Measurements from ENCODE around the gene ANKDD1A.

Gene ANKDD1A

DNA sequence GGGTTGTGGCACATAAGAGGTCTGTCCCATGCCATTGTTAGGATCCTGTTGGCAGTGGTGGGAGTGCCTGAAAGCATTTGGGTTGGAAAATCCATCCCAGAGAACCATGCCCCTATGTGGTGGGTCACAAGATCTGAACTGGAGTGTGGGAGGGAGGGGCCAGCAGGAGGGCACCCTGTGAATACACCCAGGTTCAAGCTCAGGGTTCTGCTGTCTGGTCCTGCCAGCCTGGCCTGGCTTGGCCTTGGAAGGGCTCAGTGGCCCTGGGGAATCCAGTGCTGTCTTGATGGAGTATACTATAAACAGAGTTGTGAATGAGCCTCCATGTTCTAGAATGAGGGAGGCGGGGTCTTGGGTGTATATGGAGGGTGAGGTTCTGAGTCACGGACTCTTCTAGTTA is 11.8 kb downstream of the ANKDD1A start:
- no peak for DNase-seq (ENCODE audit: low read depth in 2 of 2)

DNA sequence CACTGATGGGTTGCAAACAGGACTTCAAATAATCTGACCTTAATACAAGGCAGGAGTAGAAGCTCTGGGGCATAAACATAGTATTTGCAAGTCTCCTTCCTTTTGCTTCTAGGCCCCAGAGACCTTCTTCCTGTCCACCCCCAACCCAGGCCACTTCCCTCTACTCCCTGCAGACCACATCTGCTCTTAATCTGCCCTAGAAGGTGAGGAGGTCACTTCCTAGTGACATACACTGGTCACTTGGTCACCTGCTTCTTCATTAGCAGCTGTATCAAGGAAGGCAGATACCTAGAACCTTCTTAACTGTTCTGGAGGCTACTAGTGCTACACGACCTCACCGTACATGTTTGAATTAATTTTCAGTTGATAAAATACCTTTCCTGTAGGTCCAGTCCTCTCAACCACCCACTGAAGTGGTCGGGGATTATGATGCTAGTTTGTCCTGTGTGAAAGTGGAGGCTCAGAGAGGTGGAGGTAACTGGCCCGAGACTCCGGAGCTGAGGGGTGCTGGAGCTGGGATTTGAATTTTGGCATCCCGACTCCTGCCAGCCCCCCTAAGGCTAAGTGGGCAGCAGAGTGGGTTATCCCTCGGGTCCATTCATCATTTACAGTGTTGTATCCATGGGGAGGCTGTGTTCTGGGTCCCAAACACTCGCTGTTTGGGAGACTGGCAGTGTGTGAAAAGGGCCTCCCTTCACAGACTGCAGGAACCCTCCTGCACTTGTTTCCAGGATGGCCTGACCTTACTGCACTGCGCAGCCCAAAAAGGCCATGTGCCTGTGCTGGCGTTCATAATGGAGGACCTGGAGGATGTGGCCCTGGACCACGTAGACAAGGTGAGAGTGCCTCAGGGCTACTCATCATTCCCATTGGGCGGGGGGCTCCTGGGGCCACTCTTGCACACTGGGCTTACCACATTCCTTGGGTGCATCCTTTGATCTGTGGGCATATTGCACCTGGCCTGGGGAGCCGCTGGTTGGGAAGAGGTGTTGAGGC is 13.9 kb downstream of the ANKDD1A start:
- no peak for DNase-seq (ENCODE audit: low read depth in 2 of 2)

DNA sequence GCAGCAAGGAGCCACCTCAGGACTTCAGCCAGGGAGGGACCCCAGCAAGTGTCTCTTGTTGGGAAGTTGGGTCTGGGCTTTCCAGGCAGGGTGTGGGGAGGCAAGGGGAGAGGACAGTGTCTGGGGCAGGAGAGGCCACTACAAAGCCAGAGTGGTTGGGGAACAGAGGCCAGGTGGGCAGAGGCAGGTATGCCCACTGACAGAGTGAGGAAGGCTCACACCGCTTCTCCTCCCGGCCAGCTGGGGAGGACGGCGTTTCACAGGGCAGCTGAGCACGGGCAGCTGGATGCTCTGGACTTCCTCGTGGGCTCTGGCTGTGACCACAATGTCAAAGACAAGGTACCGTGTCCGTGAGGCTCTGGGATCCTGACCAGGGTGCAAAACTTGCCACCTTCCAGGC is 15.0 kb downstream of the ANKDD1A start:
- DNase-seq (ENCODE audit: low read depth in 2 of 2), result no peak

DNA sequence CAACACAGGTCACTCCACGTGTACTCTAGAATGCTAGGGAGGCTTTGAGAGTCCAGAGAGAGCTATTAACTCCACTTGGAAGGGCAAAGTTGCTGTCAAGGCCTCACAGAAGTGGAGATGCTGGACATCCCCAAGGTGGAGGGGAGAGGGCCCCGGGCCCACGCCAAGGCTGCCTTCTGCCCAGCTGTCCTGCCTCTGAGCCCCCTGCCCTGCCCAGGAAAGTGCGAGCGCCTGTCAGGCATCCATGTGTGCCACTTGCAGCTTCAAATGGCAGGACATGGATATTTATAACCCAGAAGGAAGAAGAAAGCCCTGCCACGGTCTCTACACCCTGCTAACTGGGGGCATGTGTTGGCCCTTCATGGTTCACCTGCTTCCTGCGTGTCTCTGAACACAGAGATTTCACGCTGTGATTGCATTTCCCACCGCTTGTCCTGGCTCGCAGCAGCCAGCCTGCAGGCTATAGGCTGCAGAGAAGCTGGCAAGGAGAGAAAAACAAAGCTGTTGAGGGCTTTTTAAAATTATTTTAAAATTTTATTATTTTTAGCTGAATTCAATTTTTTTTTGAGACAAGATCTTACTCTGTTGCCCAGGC is 17.0 kb downstream of the ANKDD1A start:
- DNase-seq (ENCODE audit: low read depth in 2 of 2), result no peak

DNA sequence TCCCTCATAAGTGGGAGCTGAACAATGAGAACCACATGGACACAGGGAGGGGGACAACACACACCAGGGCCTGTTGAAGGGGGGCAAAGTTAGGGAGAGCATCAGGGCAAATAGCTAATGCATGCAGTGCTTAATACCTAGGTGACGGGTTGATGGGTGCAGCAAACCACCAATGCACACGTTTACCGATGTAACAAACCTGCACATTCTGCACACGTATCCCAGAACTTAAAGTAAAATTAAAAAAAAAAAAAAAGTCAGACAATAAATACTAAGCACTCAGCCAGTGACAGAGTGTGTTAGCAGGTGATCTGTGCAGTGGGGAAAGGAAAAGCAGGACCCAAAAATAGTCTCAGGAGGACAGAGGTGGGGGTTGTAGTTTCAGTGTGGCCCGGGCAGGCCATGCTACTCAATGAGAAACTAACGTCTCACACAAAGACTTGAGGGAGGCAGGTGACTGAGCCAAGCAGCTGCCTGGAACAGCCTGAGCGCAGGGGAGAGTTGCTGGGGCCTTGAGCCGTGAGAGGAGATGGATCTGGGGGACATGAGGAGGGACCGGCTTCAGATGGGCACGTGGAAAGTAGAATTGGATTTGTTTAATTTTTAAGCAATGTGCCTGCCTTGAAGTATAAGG is 18.4 kb downstream of the ANKDD1A start:
- DNase-seq (ENCODE audit: low read depth in 2 of 2), result no peak

DNA sequence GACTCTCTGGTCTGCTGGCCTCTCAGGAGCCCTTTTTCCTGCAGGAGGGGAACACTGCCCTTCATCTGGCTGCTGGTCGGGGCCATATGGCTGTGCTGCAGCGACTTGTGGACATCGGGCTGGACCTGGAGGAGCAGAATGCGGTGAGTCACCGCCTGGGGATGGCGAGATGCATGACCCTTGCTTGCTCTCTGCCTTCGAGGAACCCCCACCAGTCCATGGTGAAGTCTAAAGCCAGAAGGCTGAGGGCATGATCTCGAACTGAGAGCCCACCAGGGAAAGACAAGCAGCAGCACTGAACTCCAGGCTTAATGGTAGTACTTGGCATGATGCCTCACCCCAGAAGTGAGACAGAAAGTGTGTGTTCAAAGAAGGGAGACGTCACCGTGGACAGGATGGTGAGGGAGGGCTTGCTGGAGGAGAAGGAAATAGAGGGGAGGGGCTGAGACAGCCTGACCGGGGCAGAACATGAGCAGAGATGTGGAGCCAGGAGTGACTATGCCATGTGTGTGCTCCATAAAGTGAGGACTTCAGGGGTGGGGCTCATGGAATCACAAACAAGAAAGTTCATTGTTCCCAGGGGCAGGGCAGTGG is 19.2 kb downstream of the ANKDD1A start:
- no peak for DNase-seq (ENCODE audit: low read depth in 2 of 2)

DNA sequence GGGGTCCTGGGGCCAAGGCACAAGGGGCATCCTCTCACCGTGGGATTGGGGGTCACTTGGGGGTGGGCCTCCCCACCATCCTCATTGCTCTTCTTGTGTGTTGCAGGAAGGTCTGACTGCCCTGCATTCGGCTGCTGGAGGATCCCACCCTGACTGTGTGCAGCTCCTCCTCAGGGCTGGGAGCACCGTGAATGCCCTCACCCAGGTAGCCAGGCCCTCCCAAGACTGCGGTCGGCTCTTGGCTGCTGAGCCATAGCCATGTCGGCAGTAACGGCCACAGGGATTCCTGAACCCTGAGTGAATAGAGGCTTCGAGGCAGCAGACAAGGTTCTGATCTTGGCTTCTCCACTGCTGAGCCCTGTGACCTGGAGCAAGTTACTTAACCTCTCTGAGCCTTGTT is 19.7 kb downstream of the ANKDD1A start:
- no peak for DNase-seq (ENCODE audit: low read depth in 2 of 2)

DNA sequence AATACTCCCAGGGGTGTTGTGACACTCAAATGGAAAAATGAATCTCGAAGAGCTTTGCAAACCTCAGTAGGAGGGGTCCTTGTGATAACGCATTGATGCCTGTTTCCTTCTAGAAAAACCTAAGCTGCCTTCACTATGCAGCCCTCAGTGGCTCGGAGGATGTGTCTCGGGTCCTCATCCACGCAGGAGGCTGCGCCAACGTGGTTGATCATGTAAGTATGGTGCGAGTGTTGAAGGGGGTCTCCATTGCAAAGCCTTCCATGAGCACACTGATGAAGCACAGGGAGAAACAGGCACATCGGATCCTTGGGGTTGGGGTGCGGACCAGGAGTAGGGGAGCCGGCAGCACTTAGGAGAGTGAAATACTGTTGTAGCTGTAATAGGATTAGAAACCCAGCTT is 22.3 kb downstream of the ANKDD1A start:
- no peak for DNase-seq (ENCODE audit: low read depth in 2 of 2)

DNA sequence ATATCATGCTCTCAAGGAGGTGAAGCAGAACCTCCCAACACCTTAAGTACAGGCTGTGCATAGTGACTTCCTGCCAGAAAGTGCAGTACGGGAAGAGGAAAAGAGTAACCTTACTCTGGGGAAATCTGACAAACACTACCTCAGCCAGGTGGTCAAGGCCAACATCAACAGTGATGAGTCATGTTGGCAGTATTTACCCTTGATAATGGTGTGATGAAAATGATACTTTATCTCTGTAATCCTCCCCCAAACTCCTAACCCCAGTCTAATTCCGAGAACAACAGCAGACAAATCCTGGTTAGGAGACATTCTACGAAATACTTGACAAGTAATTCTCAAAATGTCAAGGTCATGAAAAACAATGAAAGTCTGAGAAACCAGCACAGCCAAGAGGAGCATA is 26.5 kb downstream of the ANKDD1A start:
- no peak for DNase-seq (ENCODE audit: low read depth in 2 of 2)

DNA sequence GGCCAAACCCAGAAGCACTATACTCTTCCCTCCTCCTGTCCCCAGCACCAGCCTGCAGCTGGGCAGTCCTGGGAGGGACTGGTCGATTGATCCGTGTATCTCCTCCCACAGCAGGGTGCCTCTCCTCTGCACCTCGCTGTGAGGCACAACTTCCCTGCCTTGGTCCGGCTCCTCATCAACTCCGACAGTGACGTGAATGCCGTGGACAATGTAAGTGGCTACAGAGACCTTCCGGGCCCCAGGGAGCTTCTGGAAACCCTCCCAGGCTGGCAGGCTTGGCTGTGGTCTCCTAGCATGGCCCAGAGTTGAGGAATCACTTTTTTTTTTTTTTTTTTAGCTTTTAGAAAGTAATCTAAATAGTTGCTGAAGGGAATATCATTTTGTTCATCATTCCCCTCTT is 30.7 kb downstream of the ANKDD1A start:
- no peak for DNase-seq (ENCODE audit: low read depth in 2 of 2)

DNA sequence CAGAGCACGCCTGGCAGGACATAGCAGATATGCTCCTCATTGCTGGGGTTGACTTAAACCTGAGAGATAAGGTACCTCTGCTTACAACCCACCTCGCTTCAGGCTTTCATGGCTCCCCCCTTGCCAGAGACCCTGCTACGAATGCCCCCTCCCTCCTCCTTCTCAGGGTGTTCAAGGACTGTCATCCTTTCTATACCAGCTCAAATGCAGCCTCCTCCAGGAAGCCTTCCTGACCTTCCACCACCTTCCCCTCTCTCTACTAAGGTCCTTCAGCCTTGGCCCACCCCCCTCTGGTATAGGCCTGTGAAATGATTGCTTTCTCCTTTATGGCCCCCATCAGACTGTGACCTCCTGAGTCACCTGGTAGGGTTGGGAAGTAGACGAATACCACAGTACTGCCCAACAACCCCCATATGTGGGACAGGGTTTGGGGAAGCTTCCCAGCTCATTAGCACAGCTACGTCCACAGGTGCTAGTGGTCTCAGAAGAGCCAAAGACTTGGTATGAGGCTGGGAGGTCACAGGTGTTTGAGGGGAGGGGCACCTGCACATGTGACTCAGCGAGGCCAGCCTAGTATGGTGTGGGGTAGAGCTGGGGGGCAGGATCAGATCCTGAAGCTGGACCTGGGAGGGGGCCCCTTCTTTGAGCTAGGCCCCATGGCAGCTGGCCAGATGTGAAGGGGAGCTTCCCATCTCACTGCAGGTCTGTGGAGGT is 32.0 kb downstream of the ANKDD1A start:
- DNase-seq (ENCODE audit: low read depth in 2 of 2), result no peak

DNA sequence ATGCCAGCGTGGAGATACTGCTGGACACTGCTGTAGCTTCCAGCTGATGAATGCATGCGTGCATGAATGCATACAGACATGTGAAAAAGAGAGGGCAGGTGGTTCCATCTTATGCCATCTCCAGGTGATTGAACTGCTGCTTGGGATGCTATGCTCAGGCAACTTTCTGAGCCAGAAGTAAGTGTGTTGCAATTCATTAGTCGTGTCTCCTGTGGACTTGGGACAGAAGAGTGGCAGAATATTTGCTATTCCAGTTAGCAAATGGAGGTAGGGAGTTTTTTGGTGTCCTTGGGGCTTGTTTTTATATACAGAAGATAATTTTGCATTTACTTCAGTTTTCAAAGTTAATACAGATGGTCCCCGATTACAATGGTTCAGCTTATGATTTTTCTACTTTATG is 33.3 kb downstream of the ANKDD1A start:
- no peak for DNase-seq (ENCODE audit: low read depth in 2 of 2)

DNA sequence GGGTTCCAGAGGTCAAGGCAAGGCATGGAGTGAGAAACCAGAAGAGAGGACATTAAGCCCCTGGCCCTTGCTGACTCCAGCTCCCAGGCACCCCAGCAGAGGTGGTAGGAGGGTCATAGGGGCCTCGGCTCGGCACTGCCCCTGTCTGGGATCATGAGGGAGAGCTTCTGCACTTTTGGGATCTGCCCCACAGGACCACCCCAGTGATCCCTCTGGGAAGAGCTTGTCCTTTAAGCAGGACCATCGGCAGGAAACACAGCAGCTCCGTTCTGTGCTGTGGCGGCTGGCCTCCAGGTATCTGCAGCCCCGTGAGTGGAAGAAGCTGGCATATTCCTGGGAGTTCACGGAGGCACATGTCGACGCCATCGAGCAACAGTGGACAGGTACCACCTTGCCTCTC is 35.5 kb downstream of the ANKDD1A start:
- DNase-seq (ENCODE audit: low read depth in 2 of 2), result no peak

DNA sequence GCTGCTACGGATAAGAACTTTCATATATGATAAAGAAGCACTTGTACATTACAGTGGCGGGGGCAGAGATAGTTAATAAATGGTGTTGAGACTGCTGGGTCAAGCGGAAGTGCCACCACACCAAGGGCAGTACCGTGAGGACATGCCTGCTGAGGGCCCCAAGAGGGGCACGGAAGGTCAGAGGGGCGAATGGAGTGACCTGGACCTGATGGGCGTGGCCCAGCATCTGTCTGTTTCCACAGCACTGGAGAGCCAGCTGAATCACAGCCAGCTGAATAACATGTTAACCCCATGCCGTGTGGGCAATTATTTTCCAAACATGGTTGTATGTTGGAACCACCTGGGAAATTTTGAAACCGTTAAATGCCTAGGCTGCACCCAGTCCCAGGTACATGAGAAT is 37.2 kb downstream of the ANKDD1A start:
- DNase-seq (ENCODE audit: low read depth in 2 of 2), result no peak

DNA sequence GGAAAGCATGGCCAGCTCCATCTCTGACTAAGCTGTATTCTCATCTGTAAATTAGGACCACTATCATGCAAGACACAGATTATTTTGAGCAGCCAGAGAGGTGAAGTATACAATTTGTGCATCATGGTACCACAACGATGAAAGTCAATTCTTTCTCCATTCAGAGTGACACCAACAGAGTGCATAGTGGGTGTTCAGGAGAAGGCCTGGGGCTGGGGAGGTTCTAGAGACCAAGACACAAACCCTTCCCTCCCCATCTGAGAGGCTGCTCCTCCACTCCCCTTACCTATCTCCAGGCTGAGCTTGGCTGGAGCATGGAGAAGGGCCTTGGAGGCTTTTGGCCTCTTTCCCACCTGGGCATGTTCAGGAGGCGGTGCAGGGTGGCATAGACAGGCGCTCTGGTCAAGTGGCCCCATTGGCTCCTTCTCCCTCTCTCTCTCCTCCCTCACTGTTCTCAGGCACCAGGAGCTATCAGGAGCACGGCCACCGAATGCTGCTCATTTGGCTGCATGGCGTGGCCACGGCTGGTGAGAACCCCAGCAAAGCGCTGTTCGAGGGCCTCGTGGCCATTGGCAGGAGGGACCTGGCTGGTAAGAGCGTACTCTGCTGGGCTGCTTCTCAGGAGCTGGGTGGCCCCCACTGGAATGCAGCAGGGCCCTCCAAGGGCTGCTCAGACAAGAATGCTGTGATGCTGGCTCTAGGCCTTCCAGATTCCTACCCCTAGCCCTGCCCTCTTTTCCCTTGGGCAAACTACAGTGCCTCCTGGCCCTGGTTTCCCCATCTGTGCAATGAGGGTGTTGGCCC is 37.9 kb downstream of the ANKDD1A start:
- no peak for DNase-seq (ENCODE audit: low read depth in 2 of 2)

DNA sequence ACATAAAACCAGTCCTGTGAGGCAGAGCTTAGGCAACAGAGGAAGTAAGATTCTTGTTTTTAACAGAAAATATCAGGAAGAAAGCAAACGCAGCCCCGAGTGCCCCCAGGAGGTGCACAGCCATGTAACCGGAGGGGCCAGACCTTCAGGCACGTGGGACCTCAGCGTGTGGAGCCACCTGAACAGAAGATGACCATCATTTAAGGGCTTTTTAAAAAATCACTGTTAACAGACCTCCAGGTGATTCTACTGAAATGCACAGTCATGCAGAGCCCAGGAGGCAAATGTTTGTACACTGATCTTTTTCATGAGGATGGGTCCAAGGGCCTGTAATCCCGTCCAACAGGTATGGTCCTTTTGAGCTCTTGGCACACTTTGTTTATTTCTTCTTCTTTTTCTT is 39.2 kb downstream of the ANKDD1A start:
- no peak for DNase-seq (ENCODE audit: low read depth in 2 of 2)

DNA sequence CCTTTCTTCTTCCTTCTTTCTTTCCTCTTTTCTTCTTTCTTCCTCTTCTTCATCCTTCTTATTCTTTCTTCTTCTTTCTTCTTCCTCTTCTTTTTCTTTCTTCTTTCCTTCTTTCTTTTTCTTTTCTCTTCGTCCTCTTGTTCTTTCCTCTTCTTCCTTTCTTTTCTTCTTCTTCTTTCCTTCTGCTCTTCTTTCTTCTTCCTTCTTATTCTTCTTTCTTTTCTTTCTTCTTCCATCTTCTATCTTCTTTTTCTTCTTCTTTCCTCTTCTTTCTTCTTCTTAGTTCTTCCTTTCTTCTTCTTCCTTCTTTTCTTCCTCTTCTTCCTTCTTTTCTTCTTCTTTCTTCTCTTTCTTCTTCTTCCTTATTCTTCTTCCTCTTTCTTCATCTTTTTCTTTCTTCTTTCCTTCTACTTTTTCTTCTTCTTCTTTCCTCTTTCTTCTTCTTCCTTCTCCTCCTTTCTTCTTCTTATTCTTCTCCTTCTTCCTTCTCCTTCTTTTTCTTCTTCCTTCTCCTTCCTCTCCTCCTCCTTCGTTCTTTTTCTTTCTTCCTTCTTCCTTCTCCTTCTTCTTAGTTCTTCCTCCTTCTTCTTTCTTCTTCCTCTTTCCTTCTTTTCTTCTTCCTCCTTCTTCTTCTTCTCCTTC is 40.2 kb downstream of the ANKDD1A start:
- DNase-seq (ENCODE audit: low read depth in 2 of 2), result no peak

DNA sequence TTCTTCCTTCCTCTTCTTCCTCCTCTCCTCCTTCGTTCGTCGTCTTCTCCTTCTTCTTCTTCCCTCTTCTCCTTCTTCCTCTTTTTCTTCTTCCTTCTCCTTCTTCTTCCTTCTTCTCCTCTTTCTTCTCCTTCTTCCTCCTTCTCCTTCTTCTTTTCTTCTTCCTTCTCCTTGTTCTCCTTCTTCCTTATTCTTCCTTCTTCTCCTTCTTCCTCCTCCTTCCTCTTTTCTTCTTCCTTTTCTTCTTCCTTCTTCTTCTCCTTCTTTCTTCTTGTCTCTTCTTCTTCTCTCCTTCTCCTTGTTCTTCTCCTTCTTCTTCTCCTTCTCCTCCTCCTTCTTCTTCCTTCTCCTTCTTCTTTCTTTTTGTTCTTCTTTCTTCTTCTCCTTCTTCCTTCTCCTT is 42.7 kb downstream of the ANKDD1A start:
- no peak for DNase-seq (ENCODE audit: low read depth in 2 of 2)

DNA sequence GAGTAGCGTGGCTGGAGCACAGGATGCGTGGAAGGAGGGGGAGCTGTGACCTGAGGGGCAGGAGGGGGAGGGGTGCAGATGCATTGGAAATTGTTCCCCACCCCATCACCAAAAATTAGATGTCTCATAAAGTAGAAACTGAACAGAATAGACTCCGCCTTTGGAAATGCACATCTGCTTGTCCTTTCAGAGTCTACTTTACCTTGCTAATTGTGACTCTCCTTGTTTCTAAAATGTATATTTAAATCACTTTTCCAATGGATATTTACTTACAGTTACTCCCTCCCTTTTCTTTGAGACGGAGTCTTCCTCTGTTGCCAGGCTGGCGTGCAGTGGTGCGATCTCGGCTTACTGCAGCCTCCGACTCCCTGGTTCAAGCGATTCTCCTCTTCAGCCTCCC is 47.4 kb downstream of the ANKDD1A start:
- DNase-seq (ENCODE audit: low read depth in 2 of 2), result no peak

DNA sequence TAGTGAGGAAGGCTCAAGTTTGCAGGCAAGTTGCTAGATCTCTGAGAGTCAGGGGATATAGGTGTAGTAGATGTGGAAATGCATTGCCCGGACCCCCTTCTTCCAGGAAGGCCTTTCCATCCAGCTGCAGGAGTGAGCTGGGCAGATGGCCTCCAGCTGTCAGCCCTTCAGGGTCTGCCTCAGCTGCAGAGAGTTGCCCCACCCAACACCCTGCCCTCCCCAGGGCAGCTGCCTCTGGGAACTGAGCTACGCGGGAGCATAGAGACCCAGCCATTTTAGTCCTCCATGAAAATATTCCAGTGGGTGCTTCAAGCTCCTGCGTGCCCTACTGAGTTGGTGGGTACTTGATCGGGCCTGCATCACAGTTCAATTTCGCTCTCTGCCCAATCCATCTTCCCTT is 48.5 kb downstream of the ANKDD1A start:
- no peak for DNase-seq (ENCODE audit: low read depth in 2 of 2)

DNA sequence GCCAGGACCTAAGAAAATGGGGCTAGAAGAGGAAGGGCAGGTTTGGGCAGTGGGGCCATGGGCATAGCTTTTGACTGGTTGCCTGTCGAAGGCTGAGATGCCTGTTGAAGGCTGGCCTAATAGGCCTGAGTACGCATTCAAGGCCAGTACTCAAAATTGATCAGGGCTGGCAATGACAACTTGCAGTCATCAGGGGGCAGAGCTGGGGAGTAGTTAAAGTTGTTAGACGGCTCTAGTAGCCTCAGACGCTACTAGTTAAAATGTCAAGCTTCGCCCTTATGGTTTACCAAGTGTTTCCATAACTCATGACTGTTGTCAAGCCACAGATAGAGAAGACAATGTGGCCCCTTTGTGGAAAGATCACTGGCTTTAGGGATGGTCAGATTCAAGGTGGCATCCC is 49.3 kb downstream of the ANKDD1A start:
- DNase-seq (ENCODE audit: low read depth in 2 of 2), result no peak

Data from stimulated activated CD8-positive, alpha-beta memory T cell treated with anti-CD3 and anti-CD28 coated beads, Interleukin-2, amount 100 ng/mL, for 1 hour (primary cell).